Keratinocyte (primary cell): Measurements from ENCODE around the gene PRRC1.

ENCODE experiments used
- CTCF ChIP-seq, 3 experiments: IDR thresholded peaks in 1 of 3; conservative IDR thresholded peaks in 1 of 3; optimal IDR thresholded peaks in 1 of 3; 2 replicates in 2 of 3; 3 replicates in 1 of 3; pipeline versions ENCODE3 to v1.5.1; 2011; ENCODE audit warnings: low read length in 3 of 3, mild to moderate bottlenecking in 3 of 3, moderate library complexity in 2 of 3, control low read depth in 1 of 3, inconsistent platforms in 1 of 3; ENCODE audit not compliant: insufficient read depth in 2 of 3; ENCODE audit errors: extremely low read depth in 1 of 3
- EZH2 ChIP-seq: IDR thresholded peaks from one replicate; pipeline ENCODE4 v1.6.1; 2012; ENCODE audit warnings: inconsistent platforms, mild to moderate bottlenecking, low read length, moderate library complexity

GRCh38 chr5:127555826-127556225 is 38.4 kb downstream of the PRRC1 start:
- no peak for TF ChIP-seq CTCF (optimal IDR thresholded peaks at IDR 0.05 in 1 of 3, IDR thresholded peaks at IDR 0.05 in 1 of 3, conservative IDR thresholded peaks at IDR 0.05 in 1 of 3; ENCODE audit: extremely low read depth in 1 of 3, insufficient read depth in 2 of 3, low read length in 3 of 3)
- TF ChIP-seq EZH2 = no peak
